ENCODE data around the gene VPS8. TPM values are rescaled to one million over a fixed set of nuclear protein-coding genes. Genes with fewer than 3 reads are reported as not detected.

VPS8 gene
- total and polyA plus RNA-seq, 2 of the 8 experiments (the other 6 are each of a cell fraction or from before 2014, with no cell fraction given), result 13.0 to 41.0 TPM

DNA sequence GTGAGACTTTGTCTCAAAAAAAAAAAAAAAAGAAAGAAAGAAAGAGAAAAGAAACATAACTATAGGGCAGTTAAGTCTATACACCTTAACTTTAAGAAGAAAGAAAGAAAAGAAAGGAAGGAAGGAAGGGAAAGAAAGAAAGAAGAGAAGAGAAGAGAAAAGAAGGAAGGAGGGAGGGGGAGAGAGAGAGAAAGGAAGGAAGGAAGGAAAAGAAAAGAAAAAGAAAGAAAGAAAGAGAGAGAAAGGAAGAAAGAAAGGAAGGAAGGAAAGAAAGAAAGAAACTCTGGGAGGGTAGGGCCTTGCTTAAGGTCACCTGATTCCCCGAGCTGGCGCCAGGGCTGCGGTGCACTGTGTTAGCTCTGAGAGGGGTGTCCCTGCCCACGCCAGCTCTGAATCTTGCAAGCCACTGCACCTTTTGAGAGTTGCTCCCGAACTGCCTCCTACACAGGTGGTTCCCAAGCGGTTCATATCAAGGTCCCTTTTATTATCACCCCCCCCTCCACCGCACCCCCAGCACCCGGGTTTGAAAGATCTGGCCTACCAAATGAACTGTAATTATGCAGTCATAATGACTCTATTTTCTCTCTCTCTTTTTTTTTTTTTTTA is 39.2 kb upstream of the VPS8 start:
- Histone ChIP-seq H3K27ac (ENCODE audit: low read depth, low read length) (no peak overlapping the region), H2BK120ac (replicated peaks; ENCODE audit: low read depth, low read length) (no peak overlapping the region), H3K23ac (ENCODE audit: insufficient read length) (no peak overlapping the region), H2AFZ (ENCODE audit: low read length) (no peak overlapping the region), H3K4me3 (ENCODE audit: extremely low read depth in 1 of 4, insufficient read depth in 2 of 4, low read depth in 3 of 4, low read length in 4 of 4) (no peak overlapping the region), H2BK15ac (ENCODE audit: low read length) (no peak overlapping the region), H3K79me2 (ENCODE audit: control insufficient read depth in 1 of 2, insufficient read depth in 2 of 2, low read length in 2 of 2) (no peaks in the 10 kb centered on the region), H3K4me1 (replicated peaks in 1 of 4; ENCODE audit: control insufficient read depth in 3 of 4, insufficient read depth in 4 of 4, low read length in 3 of 4) (peaks cover 4 to 11% (median 6%) of the 10 kb centered on the region in 4 experiments; a peak in 5 of 7 replicates), H3K23me2 (ENCODE audit: low read depth, low read length) (no peaks in the 10 kb centered on the region), H3K9me3 (ENCODE audit: insufficient read depth in 2 of 2, low read depth in 1 of 2, low read length in 1 of 2) (no peaks in the 10 kb centered on the region), H3K27me3 (replicated peaks in 1 of 4; ENCODE audit: control insufficient read depth in 3 of 4, extremely low read depth in 1 of 4, insufficient read depth in 3 of 4, low read length in 3 of 4) (peaks cover 0 to 2% (median 0%) of the 10 kb centered on the region in 4 experiments; a peak in 2 of 7 replicates), H3K14ac (ENCODE audit: insufficient read length) (no peak overlapping the region), H2AK5ac (ENCODE audit: low read depth, low read length) (no peak overlapping the region), H4K20me1 (replicated peaks in 1 of 2; ENCODE audit: control insufficient read depth in 1 of 2, insufficient read depth in 2 of 2, low read length in 2 of 2) (no peaks in the 10 kb centered on the region), H3K36me3 (ENCODE audit: control insufficient read depth in 2 of 4, insufficient read depth in 4 of 4, low read length in 3 of 4) (no peaks in the 10 kb centered on the region), H3K18ac (ENCODE audit: extremely low read depth, low read length) (no peak overlapping the region), H2BK5ac (ENCODE audit: low read depth, low read length) (no peak overlapping the region), H3K4me2 (ENCODE audit: insufficient read depth in 1 of 2, low read depth in 2 of 2, low read length in 2 of 2) (no peak overlapping the region), H4K5ac (ENCODE audit: insufficient read length, low read depth, low read length) (no peak overlapping the region), H3K56ac (replicated peaks; ENCODE audit: insufficient read length, low read depth, low read length) (no peak overlapping the region), H3K79me1 (ENCODE audit: low read depth, low read length) (no peaks in the 10 kb centered on the region), H4K91ac (replicated peaks; ENCODE audit: insufficient read length, low read length) (no peak overlapping the region), H4K8ac (ENCODE audit: extremely low read depth, insufficient read depth, low read length) (no peak overlapping the region), H2BK20ac (ENCODE audit: low read length) (no peak overlapping the region), H2BK12ac (ENCODE audit: low read depth, low read length) (no peak overlapping the region), H3K9ac (replicated peaks in 1 of 4; ENCODE audit: extremely low read depth in 1 of 4, low read depth in 3 of 4, low read length in 3 of 4) (no peak overlapping the region), H3K4ac (replicated peaks; ENCODE audit: insufficient read length, low read depth, low read length) (no peak overlapping the region)
- ChIA-PET POLR2A (ENCODE audit: partially characterized antibody) (interaction anchor here (2.2 kb wide), 1 partner anchor 61 kb away, joined by 5 read pairs; the partner anchor contains the start of gene MAGEF1), CTCF (ENCODE audit: partially characterized antibody) (interaction anchor here (0.8 to 7.3 kb wide), 11 partner anchors 9 to 231 kb away, joined by 3 to 56 read pairs (median 5); no protein-coding TSS in a partner anchor)
- TF ChIP-seq CREB1 (IDR thresholded peaks at IDR 0.05) (no peak), EP300 (IDR thresholded peaks at IDR 0.05; ENCODE audit: borderline replicate concordance in 1 of 2, low read depth in 2 of 2, low read length in 2 of 2) (no peak), GTF2F1 (IDR thresholded peaks at IDR 0.05; ENCODE audit: borderline replicate concordance, low read depth, low read length) (no peak), KDM5A (IDR thresholded peaks at IDR 0.05; ENCODE audit: low read length) (no peak), KDM1A (IDR thresholded peaks at IDR 0.05; ENCODE audit: borderline replicate concordance, low read length) (no peak), TCF12 (IDR thresholded peaks at IDR 0.05; ENCODE audit: low read depth, low read length) (no peak)
- DNase-seq (ENCODE audit: low read depth in 1 of 2, low spot score in 2 of 2) (no peak), FAIRE-seq (no peak)
- WGBS, 2 experiments (ENCODE audit: extremely low coverage in 1 of 2, insufficient coverage in 1 of 2, insufficient read length in 1 of 2, insufficient replicate concordance in 2 of 2, low coverage in 1 of 2, low lambda C conversion rate in 2 of 2, missing lambda C conversion rate in 1 of 2), result 95% methylated on average over 8 of the region's 8 CpGs; no CpG with 5 or more reads in 1 of the 2 experiments
